GM10266 (cell line): ENCODE measurements around the gene NLGN1.
"Not testable (repeated sequence)": the region's sequence is repeated elsewhere in the genome, so short reads cannot be mapped to it uniquely, and the experiment has no call there.

ENCODE experiments used
- DNase-seq: peaks from one replicate; pipeline ENCODE4 v3.0.0; 2012; ENCODE audit errors: extremely low spot score
- TF ChIP-seq, protein P1 (sequence below): IDR thresholded peaks from 2 replicates; pipeline ENCODE4 v1.5.1; 2012; ENCODE audit warnings: mild to moderate bottlenecking, low read depth; ENCODE audit not compliant: control insufficient read depth, insufficient read depth; ENCODE audit errors: missing control alignments

NLGN1 gene

DNA sequence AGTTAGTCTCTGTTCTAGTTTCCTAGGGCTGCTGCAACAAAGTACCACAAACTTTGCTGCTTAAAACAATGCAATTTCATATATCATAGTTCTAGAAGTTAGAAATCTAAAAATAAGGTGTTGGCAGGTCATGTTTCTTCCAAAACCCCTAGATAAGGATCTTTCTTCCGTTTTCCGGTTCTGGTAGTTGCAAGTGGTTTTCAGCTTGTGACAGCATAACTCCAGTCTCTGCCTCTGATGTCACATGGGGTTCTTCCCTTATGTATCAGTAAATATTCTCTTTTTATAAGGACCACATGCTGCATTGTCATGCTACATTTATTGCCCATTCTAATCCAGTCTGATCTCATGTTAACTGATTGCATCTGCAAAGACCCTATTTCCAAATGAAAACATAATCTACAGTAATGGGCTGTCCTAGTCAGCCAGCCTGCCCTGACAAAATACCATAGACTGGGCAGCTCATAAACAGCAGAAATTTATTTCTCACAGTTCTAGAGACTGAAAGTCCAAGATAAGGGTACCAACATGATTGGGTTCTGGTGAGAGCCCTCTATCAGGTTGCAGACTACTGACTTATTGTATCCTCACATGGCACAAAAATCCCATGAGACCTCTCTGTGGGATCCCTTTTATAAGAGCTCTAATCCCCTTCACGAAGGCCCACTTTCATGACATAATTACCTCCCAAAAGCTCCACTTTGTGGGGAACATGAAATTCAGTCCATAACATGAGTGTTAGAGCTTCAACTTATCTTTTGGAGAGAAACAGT lies 819.6 kb downstream of the NLGN1 start:
- TF ChIP-seq, protein P1, sequence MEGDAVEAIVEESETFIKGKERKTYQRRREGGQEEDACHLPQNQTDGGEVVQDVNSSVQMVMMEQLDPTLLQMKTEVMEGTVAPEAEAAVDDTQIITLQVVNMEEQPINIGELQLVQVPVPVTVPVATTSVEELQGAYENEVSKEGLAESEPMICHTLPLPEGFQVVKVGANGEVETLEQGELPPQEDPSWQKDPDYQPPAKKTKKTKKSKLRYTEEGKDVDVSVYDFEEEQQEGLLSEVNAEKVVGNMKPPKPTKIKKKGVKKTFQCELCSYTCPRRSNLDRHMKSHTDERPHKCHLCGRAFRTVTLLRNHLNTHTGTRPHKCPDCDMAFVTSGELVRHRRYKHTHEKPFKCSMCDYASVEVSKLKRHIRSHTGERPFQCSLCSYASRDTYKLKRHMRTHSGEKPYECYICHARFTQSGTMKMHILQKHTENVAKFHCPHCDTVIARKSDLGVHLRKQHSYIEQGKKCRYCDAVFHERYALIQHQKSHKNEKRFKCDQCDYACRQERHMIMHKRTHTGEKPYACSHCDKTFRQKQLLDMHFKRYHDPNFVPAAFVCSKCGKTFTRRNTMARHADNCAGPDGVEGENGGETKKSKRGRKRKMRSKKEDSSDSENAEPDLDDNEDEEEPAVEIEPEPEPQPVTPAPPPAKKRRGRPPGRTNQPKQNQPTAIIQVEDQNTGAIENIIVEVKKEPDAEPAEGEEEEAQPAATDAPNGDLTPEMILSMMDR: no peak
- DNase-seq: no peak

DNA sequence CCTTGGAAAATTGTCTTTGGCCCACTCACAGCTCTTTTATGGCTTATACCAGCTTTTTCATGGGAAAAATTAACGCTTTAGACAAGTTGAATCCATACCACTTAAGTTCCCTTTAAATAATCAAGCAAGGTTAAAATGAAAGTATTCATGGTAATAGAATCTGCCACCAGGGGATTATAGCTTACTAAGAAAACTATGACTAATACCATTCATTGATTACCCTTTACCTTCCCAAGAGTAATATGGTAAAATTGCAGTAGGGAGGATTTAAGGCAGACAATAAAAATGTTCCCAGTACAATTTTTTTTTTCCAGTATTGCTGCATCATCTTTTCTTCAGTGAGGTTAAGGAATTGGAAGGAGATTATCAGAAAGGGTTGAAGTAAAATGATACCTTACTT lies 820.5 kb downstream of the NLGN1 start:
- no peak for DNase-seq
- TF ChIP-seq, protein P1: no peak

DNA sequence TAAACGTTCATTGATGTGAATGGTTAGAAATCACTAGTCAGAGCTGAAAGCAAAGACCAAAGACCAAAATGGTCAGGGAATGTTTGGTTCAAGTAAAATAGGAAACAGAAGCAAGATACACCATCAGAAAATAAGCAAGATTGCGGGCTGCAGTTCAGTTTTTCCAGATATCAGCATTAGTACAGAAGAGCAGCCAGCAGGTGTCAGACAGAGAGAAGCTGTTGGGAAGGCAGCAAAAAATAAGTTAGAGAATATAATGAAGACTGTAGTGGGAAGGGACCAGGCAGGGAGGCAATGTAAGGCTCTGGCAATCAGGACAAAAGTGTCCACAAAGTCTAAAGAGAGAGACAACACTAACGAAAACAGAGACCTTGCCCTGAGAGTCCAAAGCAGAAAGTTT lies 822.2 kb downstream of the NLGN1 start:
- DNase-seq: no peak
- TF ChIP-seq, protein P1: no peak

DNA sequence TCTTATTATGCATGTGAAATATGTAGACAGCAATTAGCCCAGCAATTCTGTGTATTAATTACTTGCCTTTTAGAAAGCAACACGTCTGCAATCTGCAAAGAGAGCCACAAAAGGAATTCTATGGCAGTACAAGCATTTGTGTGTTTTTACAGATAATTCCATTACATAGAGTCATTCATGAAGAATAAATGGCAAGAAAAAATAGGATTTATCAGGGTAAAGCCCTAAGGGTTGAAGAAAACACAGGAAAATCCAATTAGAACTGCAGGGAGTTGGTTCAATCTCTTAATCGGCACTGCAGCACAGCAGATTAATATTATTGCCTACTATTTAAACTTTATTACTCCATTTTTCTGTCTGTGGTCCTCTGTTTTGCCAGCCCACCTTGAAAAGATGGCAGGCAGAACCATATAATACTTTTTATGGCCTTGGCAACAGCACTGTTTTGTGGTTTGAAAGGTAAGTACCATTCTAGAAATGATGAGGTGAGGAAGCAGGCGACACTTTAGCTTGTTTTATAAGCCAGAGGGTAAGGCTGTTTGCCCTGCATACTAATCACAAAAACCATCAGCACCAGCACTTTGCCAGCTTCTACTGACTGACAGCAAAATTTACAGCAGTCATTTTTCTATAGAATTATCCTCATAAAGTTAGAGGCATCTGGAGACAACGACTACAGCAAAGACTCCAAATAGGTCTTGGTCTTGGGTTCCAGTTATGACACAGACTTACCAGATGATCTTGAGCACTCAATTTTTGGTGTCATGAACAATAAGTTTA lies 823.4 kb downstream of the NLGN1 start:
- DNase-seq: no peak
- TF ChIP-seq, protein P1: no peak

DNA sequence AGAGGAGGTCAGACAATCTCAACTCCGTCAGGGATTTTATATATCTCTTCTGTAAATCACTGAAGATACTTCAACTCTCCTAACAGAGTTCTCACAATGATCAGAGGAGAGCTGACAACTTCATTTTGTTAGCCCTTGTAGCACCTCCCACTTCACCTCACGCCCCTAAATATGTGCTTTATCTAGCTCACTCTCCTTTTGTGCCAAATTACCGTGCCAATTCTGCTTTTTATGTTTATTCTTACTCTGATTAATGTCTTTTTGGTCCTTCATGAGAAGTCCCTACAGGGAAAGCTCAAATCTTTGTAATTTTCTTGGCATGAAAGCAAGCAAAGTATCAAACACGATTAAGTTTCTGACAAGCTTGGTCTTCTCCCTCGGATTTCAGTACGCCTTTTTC lies 825.5 kb downstream of the NLGN1 start:
- TF ChIP-seq, protein P1: no peak
- no peak for DNase-seq

DNA sequence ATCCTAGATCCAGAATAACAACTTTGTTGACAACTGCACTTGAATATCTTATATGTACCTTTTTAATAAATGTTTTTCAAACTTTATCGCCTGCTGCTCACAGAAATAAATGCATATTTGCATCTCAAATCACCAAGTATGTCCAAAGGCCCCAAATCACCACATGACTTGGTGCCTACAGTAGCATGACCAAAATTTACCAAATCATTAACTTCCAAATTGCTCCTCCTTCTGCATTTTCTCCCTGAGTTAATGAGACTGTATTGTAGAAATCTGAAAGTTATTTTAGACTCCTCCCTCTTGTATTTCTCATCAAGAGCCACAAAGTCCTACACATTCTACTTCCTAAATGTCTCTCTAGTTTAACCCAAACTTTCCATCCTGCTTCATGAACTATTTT lies 826.1 kb downstream of the NLGN1 start:
- TF ChIP-seq, protein P1: no peak
- no peak for DNase-seq

DNA sequence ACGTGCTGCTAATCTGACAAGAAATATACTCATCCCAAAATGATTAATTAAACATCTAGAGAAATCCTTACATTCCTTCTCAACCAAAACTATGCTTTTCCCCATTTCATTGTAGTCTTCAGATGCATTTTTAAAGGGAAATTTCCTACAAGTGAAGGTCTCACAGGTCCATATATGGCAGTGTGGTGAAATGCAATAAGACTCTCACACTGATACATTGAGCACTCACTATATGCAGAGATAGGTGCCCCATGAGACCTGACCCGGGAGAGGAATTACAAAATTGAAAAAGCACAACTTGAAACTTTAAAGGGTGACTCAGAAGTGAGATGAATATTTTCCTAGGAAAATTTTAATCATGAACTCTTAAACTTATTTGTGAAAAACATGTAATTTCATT lies 832.4 kb downstream of the NLGN1 start:
- TF ChIP-seq, protein P1: no peak
- DNase-seq: no peak

DNA sequence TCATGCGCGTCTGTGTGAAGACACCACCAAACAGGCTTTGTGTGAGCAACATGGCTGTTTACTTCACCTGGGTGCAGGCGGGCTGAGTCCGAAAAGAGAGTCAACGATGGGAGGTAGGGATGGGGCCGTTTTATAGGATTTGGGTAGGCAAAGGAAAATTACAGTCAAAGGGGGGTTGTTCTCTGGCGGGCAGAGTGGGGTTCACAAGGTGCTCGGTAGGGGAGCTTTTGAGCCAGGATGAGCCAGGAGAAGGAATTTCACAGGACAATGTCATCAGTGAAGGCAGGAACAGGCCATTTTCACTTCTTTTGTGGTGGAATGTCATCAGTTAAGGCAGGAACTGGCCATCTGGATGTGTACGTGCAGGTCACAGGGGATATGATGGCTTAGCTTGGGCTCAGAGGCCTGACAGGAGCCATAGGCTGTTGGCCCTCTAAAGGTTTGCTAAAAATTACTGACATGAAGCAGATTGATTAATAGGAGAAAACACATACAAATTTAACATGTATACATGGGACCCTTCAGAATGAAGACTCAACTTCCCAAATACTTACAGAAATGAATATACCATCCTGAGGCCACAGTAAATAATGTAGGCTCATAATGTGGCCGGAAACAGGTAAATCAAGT lies 834.6 kb downstream of the NLGN1 start:
- not testable (repeated sequence) for DNase-seq
